ENCODE results near the gene SLC44A3.

GRCh38 chr1:94887603-94888171 is 67.5 kb downstream of the SLC44A3 start:
- TF ChIP-seq POLR2A (IDR thresholded peaks at IDR 0.05) = no peak
- no peak for TF ChIP-seq CTCF (IDR thresholded peaks at IDR 0.05)

Data from adrenal gland (tissue), 5 donors.